ENCODE measurements around the gene RAI14.

DNA sequence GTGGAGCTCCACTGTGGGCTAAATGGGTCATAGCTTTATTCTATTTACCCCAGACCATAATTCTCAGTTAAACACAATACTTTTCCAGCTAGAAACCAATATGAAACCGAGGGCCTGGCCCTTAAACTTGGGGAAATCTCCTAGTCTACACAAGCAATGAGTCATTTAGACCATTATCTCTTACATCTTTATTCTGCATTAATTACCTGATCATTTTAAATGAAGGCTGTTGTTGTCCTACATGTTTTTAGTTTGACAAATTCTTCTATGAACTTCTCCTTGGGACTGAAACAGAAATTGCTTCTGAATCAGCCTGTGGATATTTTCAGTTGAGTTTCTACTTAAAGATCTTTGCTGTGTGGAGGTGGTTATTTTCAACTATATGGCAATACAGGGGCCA, 37.9 kb downstream of the RAI14 start:
- TF ChIP-seq, protein P1, sequence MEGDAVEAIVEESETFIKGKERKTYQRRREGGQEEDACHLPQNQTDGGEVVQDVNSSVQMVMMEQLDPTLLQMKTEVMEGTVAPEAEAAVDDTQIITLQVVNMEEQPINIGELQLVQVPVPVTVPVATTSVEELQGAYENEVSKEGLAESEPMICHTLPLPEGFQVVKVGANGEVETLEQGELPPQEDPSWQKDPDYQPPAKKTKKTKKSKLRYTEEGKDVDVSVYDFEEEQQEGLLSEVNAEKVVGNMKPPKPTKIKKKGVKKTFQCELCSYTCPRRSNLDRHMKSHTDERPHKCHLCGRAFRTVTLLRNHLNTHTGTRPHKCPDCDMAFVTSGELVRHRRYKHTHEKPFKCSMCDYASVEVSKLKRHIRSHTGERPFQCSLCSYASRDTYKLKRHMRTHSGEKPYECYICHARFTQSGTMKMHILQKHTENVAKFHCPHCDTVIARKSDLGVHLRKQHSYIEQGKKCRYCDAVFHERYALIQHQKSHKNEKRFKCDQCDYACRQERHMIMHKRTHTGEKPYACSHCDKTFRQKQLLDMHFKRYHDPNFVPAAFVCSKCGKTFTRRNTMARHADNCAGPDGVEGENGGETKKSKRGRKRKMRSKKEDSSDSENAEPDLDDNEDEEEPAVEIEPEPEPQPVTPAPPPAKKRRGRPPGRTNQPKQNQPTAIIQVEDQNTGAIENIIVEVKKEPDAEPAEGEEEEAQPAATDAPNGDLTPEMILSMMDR (IDR thresholded peaks at IDR 0.05; ENCODE audit: poor library complexity) = no peak
- TF ChIP-seq EZH2 (IDR thresholded peaks at IDR 0.05; ENCODE audit: borderline replicate concordance) = no peak
